NCI-H1092 treated with DMSO at 0.1 percent for 48 hours (cell line): ENCODE results near the gene CAMK2G.
"Not testable (repeated sequence)": the region's sequence is repeated elsewhere in the genome, so short reads cannot be mapped to it uniquely, and the experiment has no call there.

Source experiments
- DNase-seq: peaks from one replicate; lab custom pipeline; 2025; lab: John Stamatoyannopoulos, UW

The CAMK2G gene

DNA sequence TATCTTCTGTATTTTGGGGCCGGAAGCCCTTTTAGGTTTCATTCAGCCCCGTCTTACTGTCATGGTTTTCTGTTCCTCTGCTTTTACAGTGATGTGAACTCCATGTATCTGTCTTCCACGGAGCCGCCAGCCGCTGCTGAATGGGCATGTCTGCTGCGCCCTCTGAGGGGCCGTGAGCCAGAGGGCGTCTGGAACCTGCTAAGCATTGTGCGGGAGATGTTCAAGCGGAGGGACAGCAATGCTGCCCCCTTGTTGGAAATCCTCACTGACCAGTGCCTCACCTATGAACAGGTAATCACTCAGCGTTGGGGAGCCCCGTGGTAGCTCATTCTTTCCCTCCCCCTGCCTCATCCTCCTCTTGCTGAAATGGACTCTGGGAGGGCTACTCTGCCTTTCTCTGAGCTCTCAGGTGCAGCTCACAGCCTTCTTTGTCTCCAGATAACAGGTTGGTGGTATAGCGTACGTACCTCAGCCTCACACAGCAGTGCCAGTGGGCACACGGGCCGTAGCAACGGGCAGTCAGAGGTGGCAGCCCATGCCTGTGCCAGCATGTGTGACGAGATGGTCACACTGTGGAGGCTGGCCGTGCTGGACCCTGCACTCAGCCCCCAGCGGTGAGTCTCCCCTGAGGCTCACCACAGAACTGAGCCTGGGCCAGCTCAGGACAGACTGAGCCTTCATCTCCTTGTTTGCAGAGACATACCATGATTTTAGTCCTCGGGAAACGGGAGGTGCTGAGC lies 83.3 kb downstream of the CAMK2G start:
- DNase-seq: no peak

GRCh38 chr10:73789659-73790055 lies 84.7 kb downstream of the CAMK2G start:
- no peak for DNase-seq

DNA sequence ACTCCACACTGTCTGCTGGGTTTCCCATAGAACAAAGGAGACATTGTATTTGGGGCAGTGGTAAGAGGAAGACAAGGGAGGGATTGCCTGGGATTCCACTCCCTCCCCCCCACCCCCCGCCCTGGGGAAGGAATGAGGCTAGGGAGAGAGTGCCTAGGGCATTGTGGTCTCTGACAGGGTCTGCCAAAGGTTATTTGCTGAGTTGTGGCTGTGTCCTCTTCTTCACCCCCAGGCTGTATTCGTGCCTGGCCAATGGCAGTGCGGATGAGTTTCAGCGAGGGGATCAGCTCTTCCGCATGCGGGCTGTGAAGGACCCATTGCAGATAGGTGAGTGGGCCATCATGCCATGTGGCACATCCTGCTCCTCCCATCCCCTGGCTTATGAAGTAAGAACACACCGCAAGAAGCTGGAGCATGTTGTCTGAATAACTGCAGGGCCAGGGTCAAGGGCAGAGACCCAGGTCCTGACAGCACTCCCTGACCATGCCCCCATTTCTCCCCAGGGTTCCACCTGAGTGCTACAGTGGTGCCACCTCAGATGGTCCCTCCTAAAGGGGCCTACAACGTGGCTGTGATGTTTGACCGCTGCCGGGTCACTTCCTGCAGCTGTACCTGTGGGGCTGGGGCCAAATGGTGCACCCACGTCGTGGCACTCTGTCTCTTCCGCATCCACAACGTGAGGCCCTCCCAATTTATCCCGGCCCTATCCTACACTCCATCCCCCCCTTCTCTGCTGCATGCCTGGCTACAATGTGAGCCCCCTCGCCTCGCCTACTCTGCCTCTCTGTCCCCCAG lies 85.3 kb downstream of the CAMK2G start:
- DNase-seq: no peak

GRCh38 chr10:73787031-73787800 lies 87.1 kb downstream of the CAMK2G start:
- not testable (repeated sequence) for DNase-seq

DNA sequence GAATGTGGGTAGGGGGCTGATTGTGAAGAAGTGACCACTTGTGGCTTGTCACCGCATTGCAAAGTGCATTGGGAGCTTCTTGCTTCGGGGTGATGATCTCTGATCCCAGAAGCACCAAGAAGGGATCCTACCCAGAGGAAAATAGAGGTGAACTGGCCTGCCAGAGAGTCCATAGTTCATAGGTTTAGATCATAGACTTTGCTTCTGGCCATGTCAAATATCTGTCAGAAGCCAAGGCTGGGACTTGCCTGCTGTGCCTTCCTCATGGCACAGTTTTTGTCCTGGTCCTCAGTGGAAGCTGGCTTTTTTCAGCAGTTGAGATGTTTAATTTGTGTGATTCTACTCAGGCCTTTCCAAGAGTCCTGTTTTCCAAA lies 87.9 kb downstream of the CAMK2G start:
- no peak for DNase-seq

- DNase-seq: no peak
Measured at GRCh38 chr10:73785721-73786511, 88.4 kb downstream of the CAMK2G start.

DNA sequence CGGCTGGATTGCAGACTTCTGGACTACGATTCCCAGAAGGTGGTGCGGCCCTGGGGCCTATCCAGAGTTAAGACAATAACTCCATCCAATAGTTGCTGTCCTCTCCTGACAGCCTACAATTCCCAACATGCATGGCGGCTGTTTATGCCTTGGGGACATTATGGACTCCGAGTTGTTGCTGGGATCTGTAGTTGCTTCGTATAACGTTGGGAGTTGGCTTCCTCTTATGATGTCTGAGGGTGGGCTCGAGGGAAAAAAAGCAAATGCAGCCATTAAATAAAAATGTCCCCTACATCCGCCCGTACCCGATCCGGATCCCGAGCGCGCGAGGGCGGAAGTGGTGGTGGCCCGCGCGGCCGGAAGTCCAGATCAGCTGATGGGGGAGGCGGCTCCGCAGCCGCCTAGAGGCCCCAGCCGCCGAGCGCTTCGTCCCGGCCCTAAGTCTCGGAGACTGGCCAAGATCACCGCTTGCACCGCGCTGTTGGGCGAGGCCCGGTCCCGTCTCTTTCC lies 89.1 kb downstream of the CAMK2G start, which contains the start of gene ZSWIM8:
Gene ZSWIM8 (plus strand): TSS at position 396 of the 510 bp plus-strand sequence. CDS start 273 bp downstream, outside the sequence.
- peak; percentile 87 for DNase-seq

GRCh38 chr10:73782749-73783085 lies 91.6 kb downstream of the CAMK2G start:
- no peak for DNase-seq

DNA sequence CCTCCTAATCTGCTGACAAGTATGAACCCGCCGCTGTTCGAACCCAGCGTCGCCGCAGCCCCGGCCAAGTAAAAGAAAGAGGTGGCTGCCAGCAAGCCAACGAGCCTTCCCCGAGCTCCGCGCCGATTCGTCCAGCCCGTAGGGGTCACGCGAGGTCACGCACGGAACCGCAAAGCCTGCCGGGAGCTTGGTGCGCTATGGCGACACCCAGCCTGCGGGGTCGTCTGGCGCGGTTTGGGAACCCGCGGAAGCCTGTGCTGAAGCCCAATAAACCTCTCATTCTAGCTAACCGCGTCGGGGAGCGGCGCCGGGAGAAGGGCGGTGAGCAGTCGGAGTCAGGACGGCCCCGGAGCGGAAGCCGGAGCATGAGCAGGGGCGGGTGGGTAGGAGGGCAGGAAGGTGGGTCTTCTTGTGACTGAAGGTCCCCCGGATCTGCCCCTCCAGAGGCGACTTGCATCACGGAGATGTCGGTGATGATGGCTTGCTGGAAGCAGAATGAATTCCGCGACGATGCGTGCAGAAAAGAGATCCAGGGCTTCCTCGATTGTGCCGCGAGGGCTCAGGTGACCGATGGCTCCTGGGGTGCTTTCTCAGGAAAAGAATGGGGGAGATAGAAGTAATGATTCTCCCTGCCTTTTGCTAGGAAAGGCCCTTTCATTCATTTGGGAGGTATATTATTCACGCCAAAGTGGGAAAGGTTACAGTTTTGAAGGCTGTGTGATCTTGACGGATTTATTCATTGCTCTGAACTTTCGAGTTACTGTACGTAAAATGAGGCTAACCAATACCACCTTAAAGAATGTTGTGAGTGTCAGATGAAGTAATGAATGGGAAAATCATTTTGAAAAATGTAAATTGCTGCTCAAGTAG lies 92.2 kb downstream of the CAMK2G start, which contains the start of gene CHCHD1:
Gene CHCHD1 (plus strand): TSS at position 170 of the 870 bp plus-strand sequence. CDS start 28 bp downstream, at position 198.
- peak; percentile 72 for DNase-seq

- DNase-seq: no peak
Measured at GRCh38 chr10:73781548-73781878, 92.8 kb downstream of the CAMK2G start.

DNA sequence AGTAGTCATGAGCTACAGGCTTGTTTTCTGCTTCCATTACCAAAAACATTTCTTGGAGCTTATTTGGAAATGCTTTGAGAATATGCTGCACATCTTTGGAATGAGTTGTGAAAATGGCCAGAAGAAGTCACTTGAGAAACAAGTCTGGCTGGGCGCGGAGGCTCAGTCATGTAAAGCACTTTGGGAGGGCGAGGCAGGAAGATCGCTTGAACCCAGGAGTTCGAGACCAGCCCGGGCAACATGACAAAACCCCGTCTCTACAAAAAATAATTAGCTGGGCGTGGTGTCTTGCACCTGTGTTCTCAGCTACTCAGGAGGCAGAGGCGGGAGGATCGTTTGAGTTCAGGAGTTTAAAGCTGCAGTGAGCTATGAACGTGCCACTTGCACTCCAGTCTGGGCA lies 93.4 kb downstream of the CAMK2G start:
- no peak for DNase-seq

DNA sequence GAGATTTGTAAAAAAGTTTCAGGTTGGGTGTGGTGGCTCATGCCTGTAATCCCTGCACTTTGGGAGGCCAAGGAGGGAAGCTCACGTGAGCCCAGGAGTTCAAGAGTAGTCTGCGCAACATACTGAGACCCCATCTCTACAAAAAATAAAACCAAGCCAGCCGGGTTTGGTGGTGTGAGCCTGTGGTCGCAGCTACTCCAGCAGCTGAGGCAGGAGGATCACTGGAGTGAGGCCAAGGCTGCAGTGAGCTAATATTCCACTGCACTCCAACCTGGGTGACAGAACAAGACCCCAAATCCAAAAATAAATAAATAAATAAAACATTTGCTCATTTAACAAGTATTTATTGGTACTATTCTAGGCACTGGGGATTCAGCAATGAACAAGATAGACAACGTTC lies 94.1 kb downstream of the CAMK2G start:
- no peak for DNase-seq

- no peak for DNase-seq
Measured at GRCh38 chr10:73779539-73780197, 94.7 kb downstream of the CAMK2G start.

- no peak for DNase-seq
Measured at GRCh38 chr10:73779018-73779417, 95.3 kb downstream of the CAMK2G start.

DNA sequence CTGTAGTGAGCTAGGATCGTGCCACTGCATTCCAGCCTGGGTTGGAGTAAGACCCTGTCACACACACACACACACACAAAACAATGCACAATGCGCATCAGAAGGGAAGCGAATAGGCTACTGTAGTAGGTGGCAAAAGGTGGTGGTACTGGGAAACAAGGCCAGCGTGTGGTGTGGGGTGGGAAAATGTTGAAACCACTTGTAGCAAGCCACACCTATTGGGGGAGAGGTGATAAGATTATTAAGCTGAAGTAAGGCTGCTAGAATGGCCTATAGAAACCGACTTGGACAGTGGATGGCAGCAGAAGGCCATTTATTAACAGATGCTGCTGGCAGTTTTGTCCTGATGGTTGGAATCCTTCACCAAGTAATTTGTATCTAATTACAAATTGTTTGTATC lies 99.7 kb downstream of the CAMK2G start:
- DNase-seq: no peak

DNA sequence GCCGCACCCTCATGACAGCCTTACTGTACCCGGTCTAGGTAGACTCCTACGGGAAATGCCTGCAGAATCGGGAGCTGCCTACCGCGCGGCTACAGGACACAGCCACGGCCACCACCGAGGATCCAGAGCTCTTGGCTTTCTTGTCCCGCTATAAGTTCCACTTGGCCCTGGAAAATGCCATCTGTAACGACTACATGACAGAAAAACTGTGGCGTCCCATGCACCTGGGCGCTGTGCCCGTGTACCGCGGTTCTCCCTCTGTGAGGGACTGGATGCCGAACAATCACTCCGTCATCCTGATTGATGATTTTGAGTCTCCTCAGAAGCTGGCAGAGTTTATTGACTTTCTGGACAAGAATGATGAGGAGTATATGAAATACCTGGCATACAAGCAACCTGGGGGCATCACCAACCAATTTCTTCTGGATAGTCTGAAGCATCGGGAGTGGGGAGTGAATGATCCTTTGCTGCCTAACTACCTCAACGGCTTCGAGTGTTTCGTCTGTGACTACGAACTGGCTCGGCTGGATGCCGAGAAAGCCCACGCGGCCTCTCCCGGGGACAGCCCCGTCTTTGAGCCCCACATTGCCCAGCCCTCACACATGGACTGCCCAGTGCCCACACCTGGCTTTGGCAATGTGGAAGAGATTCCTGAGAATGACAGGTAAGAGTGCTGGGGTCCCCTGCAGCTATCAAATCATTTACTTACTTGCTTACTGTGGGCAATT lies 101.0 kb downstream of the CAMK2G start:
- DNase-seq: peak; percentile 47

- DNase-seq: peak; percentile 70
Measured at GRCh38 chr10:73772281-73773151, 101.8 kb downstream of the CAMK2G start.

DNA sequence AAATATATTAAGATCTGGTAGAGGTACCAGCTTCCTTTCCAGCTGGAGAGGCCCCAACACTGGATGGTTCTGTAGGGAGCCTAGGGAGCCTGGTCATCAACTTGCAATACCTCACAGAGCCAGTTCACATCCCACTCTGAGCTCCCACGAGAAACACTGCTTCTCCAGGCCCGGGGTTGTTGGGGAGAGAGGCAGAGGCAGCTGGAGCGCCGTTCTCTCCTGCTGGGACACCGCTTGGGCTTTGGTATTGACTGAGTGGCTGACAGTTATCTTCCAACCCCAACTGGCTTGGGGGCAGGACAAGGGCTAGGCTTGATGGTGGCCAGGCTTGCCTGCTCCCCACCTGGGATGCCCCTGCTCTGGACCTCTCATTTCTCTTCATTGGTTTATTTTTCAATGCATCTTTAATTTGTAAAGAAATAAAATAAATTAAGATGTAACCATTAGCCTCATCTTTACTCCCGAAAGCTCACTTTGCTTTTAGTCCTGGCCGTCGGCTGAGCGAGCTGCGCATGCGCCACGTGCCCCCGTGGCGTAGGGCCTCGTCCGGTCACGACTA lies 102.6 kb downstream of the CAMK2G start:
- DNase-seq: peak; percentile 51
